Measurements from ENCODE around the gene NDUFC1.

The NDUFC1 gene

GRCh38 chr4:139253046-139253445, 49.2 kb downstream of the NDUFC1 start:
- TF ChIP-seq CTCF (IDR thresholded peaks at IDR 0.05): no peak

DNA sequence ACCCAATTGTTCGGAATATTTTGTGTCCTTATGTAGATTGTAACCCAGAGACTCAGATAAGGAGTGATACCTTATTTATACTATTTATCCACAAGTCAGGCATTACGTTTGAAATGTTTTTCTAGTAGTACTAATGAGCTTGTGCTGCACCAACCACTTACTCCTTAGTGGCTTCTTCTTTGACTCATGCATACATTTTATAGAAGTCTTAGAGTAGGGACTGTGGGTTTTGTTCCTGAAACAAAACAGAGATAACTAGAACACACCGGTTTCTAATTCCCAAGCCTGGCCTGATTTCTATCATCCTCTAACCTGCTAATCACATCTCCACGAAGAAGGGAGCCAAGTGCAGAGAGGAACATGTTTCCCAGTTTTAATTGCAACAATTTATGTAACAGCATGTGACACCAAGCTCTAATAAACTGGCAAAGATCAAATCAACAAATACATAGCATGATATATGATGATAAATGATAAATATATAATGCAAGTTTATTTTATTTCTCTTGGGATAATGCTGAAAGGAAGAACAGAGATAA, 54.5 kb downstream of the NDUFC1 start:
- TF ChIP-seq CTCF (IDR thresholded peaks at IDR 0.05): no peak

DNA sequence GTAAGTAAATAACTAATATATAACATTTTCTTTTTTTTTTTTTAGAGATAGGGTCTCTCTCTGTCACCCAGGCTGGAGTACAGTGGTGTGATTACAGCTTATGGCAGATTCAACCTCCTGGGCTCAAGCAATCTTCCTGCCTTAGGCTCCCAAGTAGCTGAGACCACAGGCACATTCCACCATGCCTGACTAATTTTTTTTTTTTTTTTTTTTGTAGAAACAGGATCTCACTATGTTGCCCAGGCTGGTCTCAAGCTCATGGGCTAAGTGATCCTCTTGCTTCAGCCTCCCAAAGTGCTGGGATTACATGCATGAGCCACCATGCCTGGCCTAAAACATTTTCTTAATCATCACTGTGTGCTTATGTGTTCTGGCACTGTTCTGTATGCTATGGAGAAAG, 55.0 kb downstream of the NDUFC1 start:
- TF ChIP-seq CTCF (IDR thresholded peaks at IDR 0.05): no peak

- TF ChIP-seq CTCF (IDR thresholded peaks at IDR 0.05): no peak
Observed at GRCh38 chr4:139246166-139246565, 56.1 kb downstream of the NDUFC1 start.

DNA sequence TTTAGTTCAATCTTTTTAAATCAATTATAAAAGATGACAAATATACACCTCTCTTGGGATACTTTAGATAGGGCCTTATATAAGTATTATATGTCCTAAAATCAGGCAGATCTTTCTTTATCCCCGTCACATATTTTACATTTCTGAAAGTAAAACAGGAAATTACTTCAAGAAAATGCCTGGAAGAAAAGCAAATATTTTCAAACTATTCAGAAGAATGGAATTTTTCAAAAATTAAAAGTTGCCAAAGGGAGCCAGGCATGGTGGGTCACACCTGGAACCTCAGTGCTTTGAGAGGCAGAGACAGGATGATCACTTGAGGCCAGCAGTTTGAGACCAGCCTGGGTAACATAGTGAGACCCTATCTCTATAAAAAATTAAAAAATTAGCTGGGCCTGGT, 56.7 kb downstream of the NDUFC1 start:
- TF ChIP-seq CTCF (IDR thresholded peaks at IDR 0.05): no peak

- TF ChIP-seq CTCF (IDR thresholded peaks at IDR 0.05): no peak
Observed at GRCh38 chr4:139243448-139244365, 58.6 kb downstream of the NDUFC1 start.

- TF ChIP-seq CTCF (IDR thresholded peaks at IDR 0.05): no peak
Observed at GRCh38 chr4:139242511-139243051, 59.7 kb downstream of the NDUFC1 start.

Data from LNCAP (cell line).